HG03442 (cell line): ENCODE results near the gene PPFIA1.
"Not testable (repeated sequence)": the region's sequence is repeated elsewhere in the genome, so short reads cannot be mapped to it uniquely, and the experiment has no call there.

ENCODE experiments used
- ATAC-seq: cut with Tn5 transposase; IDR thresholded peaks from one replicate; pipeline ENCODE4 v1.9.1; 2021; ENCODE audit warnings: mild to moderate bottlenecking, moderate library complexity; ENCODE audit not compliant: unreplicated experiment

The PPFIA1 gene

DNA sequence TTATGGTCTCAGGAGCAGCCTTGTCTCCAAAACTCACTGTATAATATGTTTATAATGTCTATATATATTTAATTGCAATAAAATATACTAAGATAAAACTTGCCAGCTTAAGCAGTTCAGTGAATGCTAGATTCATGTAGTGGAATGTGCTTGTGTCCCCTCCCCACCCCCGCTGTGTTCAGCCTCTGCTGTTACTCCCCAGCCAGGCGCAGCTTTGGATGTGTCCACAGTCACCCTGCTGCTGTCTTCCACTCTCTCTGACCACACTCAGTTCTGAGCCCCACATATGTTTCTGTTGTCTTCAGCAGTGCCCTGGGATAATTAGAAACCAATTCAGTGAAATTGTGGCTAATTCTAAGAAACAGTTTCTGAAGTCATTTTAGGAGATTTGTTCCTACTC lies 52.2 kb downstream of the PPFIA1 start:
- ATAC-seq = no peak

DNA sequence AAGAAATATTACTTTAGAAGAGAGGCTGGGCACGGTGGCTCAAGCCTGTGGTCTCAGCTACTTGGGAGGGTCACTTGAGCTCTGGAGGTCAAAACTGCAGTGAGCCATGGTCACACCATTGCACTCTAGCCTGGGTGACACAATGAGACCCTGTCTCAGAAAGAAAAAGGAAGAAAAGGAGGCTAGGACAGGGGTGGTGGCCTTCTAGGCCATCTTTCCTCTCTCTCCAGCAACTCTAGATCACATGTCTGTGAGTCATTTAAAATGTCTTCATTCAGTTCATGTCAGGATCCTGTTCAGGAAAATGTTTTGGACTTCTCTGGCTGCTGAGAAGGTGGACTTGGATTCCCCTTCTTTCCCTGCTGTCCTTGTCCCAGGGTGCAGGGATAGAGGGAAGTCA lies 53.3 kb downstream of the PPFIA1 start:
- ATAC-seq = no peak

DNA sequence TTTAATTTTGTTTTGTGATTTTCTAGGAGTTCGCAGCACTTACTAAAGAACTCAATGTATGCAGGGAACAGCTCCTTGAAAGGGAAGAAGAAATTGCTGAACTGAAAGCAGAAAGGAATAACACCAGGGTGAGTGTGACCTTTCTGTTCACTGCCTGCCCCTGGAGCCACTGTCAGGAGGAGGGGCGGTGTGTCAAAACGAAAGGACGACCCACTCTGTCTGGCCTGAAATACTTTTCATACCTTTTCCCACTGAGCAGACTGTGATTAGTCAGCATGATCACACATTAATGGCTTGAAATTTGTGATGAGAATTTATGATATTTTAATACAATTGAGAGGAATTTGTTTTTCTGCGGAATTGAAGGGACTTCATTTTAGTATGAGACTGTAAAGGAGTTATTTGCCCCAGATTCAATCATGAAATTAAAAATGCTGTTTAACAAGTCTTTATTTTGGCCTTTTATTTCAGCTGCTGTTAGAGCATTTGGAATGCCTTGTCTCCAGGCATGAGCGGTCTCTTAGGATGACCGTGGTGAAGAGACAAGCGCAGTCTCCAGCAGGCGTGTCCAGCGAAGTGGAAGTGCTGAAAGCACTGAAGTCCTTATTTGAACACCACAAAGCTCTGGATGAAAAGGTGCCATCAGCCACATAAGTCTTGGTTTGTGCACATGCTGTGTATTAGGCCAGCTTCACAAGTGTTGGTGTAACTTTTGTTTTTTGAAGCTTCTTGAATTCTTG lies 54.1 kb downstream of the PPFIA1 start:
- peak; percentile 64 for ATAC-seq

DNA sequence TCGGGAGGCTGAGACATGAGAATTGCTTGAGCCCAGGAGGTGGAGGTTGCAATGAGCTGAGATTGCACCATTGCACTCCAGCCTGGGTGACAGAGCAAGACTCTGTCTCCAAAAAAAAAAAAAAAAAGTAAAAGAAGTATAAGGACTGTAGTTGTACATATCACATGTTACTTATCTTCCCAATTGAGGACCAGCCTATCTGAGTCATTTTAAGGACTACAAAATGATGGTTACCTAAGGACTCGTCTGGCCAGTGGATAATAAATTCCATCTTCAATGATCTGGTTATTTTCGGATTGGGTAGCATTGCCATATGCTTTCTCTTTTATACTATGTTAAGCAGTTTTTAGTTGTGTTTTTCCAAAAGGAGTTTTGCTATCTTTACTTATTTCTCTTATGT lies 55.3 kb downstream of the PPFIA1 start:
- ATAC-seq = no peak

DNA sequence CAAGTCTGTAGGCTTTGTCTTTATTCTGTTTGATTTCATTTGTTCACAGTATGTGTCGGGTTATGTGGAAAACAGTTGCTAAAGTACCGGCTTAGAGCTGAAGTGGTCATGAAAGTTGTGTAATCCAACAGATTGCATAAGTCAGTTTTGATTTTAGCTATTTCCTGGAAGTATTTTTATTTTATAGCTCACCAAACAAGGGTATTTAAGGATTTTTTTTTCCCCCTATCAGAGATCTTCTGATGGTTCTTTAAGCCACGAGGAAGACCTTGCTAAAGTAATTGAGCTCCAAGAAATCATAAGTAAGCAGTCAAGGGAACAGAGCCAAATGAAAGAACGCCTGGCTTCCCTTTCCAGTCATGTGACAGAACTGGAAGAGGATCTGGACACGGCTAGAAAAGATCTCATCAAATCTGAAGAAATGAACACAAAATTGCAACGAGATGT lies 55.9 kb downstream of the PPFIA1 start:
- no peak for ATAC-seq

DNA sequence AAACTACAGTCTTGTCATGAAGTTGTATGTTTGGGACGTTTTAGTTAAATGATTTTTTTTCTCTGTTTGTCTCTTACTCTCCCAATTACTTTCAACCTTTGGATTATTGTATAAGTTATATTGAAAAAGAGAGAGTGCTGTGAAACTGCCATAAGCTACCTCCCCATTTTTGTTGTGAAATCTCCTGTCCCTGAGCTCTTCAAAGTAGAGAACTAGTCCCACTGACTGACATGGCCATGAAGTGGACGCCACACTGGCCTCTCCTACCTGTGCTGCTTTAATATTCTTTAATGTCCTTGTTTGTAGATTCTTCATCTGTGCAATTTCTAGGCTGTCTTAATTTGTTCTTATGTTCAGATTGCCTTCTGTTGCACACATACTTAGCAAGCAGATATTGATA lies 56.3 kb downstream of the PPFIA1 start:
- no peak for ATAC-seq

DNA sequence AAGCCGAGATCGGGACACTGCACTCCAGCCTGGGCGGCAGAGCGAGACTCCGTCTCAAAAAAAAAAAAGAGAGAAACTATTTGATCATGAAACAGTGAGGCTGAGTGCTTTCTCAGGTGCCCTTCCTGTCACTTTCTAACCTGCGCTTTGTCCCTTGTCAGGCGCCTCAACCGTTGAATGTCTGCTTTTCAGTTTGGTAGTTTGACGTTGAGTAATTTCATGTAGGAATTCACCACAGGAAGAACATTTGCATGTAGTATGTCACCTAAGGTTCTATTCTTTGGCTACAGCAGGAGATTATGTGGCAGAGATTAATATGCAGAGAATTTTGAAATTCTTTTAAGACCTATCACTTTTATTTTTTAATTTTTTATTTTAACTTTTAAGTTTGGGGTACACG lies 57.2 kb downstream of the PPFIA1 start:
- ATAC-seq = no peak

DNA sequence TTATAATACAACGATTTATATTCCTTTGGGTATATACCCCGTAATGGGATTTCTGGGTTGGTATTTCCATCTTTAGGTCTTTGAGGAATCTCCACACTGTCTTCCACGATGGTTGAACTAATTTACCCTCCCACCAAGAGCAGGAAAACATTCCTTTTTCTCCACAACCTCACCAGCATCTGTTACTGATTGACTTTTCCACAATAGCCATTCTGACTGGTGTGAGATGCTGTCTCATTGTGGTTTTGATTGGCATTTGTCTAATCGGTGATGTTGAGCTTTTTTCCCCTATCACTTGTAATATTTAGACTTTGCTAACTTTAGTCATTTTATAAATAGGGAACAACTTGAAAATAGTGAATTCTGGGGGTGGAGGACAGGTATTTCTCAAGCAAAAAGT lies 58.1 kb downstream of the PPFIA1 start:
- ATAC-seq = no peak

DNA sequence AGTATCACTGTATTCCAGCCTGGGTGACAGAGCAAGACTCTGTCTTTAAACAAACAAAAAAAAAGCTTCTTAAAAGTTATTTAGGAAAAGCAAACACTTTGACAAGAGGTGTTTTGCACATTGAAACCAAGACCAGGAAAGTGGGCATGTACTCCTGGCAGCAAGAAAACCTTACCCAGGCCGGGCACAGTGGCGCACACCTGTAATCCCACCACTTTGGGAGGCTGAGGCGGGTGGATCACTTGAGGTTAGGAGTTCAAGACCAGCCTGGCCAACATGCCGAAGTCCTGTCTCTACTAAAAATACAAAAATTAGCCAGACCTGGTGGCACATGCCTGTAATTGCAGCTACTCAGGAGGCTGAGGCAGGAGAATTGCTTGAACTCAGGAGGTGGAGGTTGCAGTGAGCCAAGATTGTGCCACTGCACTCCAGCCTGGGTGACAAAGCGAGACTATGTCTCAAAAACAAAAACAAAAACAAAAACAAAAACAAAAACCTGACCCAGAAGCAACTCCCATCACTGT lies 60.9 kb downstream of the PPFIA1 start:
- ATAC-seq = not testable (repeated sequence)

DNA sequence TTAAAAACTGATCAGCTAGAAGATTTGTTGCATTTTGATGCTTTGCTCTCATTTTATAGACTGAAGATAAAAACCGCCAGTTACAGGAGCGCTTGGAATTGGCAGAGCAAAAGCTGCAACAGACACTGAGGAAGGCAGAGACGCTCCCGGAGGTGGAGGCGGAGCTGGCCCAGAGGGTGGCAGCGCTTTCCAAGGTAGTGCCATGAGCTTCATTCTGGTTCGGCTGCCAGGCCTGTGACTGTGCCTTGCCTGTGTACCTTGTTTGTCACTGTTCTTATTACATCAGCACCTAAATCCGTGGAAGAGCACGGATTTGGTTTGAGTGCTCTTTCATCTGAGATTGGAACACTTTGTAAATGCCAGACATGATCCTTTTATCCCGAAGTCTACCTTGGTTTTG lies 61.4 kb downstream of the PPFIA1 start:
- ATAC-seq = no peak

DNA sequence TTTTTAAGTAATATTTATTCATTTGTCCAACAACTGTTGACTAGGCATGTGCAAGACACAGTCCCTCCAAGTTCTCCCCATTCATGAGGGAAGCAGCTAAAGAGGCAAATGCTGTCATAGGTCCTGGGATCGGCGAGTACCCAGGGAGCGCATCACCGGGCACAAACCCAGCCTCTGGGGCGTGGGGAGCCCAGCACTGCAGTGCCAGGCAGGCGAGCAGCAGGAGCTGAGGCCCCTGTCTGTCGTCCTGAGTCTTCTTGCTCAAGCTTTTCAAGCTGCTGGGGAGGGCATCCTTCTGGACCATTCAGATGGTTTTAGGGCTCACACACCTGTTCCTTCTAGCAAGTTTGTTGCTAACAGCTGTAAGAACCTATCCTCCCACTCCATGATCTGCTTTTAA lies 62.1 kb downstream of the PPFIA1 start:
- no peak for ATAC-seq

DNA sequence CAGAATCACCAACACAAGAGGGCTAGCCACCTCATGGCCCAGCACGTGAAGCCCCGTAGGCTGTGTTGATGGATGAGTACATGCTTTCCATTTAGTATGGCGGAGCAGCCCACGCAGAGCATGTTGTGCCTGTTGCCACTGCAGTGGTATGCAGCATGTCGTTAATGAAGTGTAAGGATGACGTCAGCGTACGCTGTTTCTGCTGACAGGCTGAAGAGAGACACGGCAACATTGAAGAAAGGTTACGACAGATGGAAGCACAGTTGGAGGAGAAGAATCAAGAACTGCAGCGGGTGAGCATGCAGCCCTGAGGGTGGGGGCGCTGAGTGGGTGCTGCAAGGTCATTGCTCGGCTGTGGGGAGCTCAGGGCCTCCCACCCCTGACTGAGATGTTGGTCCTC lies 62.8 kb downstream of the PPFIA1 start:
- ATAC-seq = no peak

DNA sequence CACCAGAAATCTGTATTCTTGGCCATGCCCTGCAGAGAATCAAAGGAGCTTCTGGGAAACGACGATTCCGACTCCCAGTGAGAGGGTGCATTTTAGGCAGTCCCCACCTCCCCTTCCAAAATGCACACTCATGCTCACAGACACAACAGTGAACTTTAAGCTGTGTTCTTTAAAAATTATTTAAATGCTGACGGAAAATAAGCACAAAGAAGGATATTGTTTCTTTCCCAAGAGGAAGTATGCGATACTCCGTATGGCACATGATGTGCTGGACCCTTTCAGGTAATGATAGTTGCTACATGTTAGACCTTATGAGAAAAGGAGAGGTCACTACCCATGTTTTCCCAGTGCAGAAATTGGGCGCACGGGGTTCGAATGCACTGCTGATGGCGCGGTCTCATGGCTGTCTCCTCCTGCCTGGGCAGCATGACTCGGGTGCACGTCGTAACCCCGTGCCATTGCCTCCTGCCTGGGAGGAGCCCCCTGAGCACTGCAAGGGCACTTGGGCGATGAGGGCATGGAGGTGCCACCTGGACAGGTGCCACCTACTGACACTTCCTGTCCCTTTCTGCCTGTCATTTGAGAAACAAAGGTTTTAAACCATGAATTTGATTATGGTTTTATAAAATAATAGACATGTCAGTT lies 64.0 kb downstream of the PPFIA1 start:
- ATAC-seq = no peak

DNA sequence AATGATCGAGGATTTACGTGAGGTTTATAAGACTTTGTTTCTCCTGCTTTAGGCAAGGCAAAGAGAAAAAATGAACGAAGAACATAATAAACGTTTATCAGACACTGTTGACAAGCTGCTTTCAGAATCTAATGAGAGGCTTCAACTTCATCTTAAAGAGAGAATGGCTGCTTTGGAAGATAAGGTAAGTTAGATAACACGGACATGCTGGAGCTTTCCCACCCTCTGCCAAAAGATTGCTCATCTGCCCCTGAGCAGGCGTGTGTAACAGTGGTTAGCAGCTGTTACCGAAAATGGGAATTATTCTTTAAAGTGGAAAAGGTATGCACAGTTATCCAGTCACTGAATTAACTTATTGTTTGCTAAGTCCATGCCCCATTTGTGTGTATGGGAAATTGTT lies 65.0 kb downstream of the PPFIA1 start:
- ATAC-seq = no peak

DNA sequence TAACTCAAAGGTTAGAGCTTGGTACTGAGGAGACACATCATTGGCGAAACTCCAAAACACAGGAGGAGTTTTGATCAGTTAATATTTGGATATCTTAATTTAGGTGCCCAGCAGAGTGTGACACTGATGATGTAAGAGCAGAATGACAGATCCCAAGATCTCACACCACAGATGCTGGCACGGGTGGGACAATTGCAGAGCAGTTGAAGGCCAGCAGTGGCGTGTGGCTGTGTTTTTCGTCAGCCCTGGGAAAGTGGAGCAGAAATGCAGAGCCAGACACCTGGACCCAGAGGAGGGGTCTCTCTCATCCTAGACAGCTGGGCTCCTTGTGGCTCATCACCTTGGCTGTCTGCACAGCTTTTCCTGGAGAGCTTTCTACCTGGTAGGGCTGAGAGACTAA lies 68.1 kb downstream of the PPFIA1 start:
- ATAC-seq = no peak

DNA sequence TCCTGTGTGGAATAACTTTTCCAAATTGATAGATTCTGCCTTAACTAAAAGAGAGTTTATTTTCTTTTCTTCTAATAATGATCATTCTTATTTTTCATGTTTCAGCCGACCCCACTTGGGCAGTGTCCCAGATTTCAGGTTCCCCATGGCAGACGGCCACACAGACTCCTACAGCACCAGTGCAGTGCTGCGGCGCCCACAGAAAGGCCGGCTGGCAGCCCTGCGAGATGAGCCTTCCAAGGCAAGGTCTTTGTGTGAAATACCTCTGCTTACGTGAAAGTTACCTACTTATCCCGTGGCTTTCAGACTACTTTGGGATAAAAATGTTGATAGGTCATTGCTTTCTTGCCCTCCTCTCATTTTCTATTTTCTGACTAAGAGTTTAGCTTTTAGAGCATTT lies 68.6 kb downstream of the PPFIA1 start:
- ATAC-seq = no peak

DNA sequence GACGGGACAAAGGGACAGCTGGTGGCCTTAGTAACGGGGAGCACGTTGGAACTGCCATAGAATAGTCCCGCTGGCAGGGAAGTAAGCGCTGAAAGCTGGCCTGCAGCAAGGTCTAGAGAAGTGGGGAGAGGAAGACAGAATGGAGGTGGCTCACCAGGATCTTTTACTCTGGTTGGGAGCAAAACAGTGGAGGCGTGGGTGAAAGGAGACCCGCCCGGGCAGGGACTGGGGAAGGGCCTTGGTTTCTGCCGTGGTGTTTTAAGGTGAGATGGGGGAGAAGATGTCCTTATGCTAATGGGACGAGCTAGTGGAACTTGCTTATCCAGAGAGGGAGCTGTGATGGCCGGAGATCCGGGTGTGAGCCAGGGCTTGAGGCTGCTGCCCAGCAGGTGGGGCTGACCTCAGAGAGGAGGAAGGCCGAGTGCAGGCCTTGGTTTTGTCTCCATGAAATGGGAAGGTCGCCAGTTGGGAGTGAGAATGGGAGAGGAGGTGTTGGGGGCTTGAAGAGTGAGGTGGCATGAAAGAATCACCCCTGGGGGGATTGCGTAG lies 71.5 kb downstream of the PPFIA1 start:
- no peak for ATAC-seq

DNA sequence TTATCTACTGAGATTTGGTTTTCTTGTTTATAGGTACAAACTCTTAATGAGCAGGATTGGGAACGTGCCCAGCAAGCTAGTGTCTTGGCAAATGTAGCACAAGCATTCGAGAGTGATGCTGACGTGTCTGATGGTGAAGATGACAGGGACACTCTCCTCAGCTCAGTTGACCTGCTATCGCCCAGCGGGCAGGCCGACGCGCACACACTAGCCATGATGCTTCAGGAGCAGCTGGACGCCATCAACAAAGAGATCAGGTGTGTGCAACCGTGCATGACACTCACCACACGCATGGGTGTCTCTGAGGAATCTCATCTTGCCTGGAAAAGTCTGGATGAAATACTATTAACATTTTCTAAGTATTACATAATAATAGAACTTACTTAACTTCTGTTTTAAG lies 73.1 kb downstream of the PPFIA1 start:
- no peak for ATAC-seq

DNA sequence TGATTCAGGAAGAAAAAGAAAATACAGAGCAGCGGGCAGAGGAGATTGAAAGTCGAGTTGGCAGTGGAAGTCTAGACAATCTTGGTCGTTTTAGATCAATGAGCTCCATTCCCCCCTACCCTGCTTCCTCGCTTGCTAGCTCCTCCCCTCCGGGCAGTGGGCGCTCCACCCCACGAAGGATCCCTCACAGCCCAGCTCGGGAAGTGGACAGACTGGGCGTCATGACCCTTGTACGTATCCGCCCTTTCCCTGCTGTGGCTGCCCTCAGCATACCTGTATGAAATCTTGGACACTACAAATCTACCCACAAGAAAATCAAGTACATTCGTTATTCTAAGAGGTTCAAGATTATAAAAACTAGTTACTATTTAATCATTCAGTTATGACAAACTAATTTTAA lies 77.7 kb downstream of the PPFIA1 start:
- no peak for ATAC-seq

DNA sequence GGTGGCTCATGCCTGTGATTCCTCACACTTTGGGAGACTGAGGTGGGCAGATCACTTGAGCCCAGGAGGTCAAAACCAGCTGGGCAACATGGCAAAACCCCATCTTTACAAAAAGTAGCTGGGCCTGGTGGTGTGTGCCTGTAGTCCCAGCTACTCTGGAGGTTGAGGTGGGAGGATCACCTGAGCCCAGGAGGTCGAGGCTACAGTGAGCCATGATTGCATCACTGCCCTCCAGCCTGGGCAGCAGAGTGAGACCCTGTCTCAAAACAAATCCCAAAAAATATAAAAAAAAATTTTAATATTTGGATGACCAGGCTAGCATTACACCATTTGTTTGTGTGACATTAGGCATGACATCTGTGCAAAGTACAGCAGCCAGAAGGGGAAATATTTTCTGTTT lies 78.1 kb downstream of the PPFIA1 start:
- ATAC-seq = no peak

DNA sequence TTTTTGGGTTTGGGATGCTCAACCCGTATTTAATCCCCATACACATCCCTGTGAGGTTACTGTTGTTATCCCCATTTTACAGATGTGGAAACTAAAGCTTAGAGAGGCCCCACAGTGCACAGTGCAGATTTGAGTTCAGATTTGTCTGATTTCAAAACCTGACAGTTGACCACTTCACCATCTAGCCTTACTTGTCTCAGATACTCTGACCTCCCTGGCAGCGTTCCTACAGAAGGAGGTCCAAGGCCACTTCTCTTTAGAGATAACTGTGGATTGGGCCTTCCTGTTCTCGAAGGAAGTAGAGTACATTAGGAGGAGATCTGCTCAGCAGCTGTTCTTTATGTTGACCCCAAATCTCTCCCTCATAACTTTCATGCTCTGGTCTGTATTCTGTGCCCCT lies 81.2 kb downstream of the PPFIA1 start:
- no peak for ATAC-seq

DNA sequence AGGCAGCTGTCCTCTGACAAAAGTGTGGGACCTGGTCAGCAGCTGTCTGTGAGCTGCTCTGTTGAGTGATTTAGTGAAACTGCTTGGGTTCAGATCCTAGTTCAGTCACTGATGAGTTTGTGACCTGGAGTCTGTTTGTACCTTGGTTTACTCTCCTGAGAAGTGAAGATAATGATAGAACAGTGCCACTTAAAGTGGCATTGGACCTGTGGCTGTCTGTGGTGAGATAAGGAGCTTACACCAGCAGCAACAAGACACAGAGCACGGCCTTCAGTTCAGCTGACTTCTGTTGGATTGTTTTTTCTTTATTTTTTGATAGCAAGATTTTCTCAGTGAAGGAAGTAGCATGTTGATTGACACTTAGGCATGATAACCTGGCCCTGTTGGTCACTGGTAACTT lies 81.6 kb downstream of the PPFIA1 start:
- ATAC-seq = no peak
